Body of pancreas (tissue), 4 donors: ENCODE data around the gene OR52E1. TPM values are rescaled to one million over a fixed set of nuclear protein-coding genes. Genes with fewer than 3 reads are reported as not detected.

Experiments used
- ATAC-seq: fragments of 150-250 bp; one replicate; pipeline ENCODE4 v1.9.1; 2016
- DNase-seq, 4 donors: peaks; one replicate each; pipeline ENCODE4 v3.0.0-alpha.2; 2019
- H3K27ac ChIP-seq, 4 donors: fragments of 200-600 bp; sonication (generic); 1 replicate in 3 of 4; 2 replicates in 1 of 4; pipeline versions ENCODE4 v1.5.1 to v1.6.1; 2016 to 2019; ENCODE audit warnings: mild to moderate bottlenecking in 1 of 4, mixed read lengths in 1 of 4, moderate library complexity in 1 of 4
- H3K27me3 ChIP-seq, 2 donors: fragments of 200-600 bp; sonication (generic); one replicate each; pipeline ENCODE4 v1.6.0; 2016; ENCODE audit warnings: mild to moderate bottlenecking in 1 of 2
- H3K36me3 ChIP-seq, 2 donors: fragments of 200-600 bp; sonication (generic); replicated peaks in 1 of 2; 2 replicates each; pipeline ENCODE4 v1.5.1; 2016; ENCODE audit warnings: low read depth in 2 of 2; ENCODE audit not compliant: insufficient read depth in 1 of 2
- H3K4me1 ChIP-seq: fragments of 200-600 bp; sonication (generic); one replicate; pipeline ENCODE4 v1.6.0; 2016
- H3K4me3 ChIP-seq, 2 donors: fragments of 200-600 bp; sonication (generic); 1 replicate in 1 of 2; 2 replicates in 1 of 2; pipeline ENCODE4 v1.5.1; 2016 to 2019
- H3K9me3 ChIP-seq, 3 donors: fragments of 200-600 bp; sonication (generic); 1 replicate in 2 of 3; 2 replicates in 1 of 3; pipeline ENCODE4 v1.5.1; 2016
- POLR2A ChIP-seq, 3 donors: fragments of 450-650 bp; IDR thresholded peaks; one replicate each; pipeline ENCODE4 v1.6.1; 2016; ENCODE audit warnings: antibody characterized with exemption in 3 of 3, mild to moderate bottlenecking in 2 of 3
- WGBS, 2 donors: methylation state at CpG; one replicate each; pipeline ENCODE4 v1.1.5; 2017; 5-methylcytosine and 5-hydroxymethylcytosine counted together
- intact Hi-C: fragments of 100-400 bp; cut with DNase I; formaldehyde crosslinking; loops from one replicate; pipeline ENCODE4 v1.15.1; 2023
- total RNA-seq, 2 donors: library from RNA; depleted of rRNA; stranded (reverse); fragments of >200 nt; gene quantifications; one replicate each; pipeline ENCODE4 v1.1.0, GENCODE V29; 2016
- TF ChIP-seq, protein P1 (sequence below), 7 experiments: fragments of 450-650 bp in 4 of 7; fragments of 200-600 bp in 3 of 7; sonication (generic) in 3 of 7; IDR thresholded peaks; one replicate each; pipeline ENCODE4 v1.5.1; 2016 to 2019; ENCODE audit warnings: antibody characterized with exemption in 7 of 7

Gene OR52E1
- total RNA-seq, 2 donors from 2014 or later, result not detected

DNA sequence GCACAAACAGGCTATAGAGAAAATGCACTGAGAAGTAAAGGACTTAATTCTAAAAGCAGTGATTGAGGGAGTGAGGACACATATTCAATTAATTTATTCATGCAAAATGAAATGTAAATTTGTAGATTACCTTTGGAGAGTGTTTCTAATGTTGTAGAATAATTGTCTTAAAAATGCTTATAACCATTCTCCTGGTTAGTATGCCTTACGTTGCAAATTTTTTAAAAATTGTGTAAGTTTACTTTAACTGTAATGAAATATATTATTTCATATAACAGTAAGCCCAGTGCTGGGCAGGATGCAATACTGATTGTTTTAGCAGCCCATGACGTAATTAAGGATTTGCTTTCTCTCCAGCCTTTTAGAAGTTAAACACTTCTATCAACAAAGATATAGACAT, 26.6 kb downstream of the OR52E1 start:
- H3K27ac ChIP-seq, result no peak overlapping the region
- no peaks in the 10 kb centered on the region for H3K9me3 ChIP-seq
- no peaks in the 10 kb centered on the region for H3K36me3 ChIP-seq
- no peak for ATAC-seq
- H3K4me3 ChIP-seq, result no peak overlapping the region
- DNase-seq, result no peak
- no peak for TF ChIP-seq POLR2A (IDR thresholded peaks at IDR 0.05)
- TF ChIP-seq, protein P1, sequence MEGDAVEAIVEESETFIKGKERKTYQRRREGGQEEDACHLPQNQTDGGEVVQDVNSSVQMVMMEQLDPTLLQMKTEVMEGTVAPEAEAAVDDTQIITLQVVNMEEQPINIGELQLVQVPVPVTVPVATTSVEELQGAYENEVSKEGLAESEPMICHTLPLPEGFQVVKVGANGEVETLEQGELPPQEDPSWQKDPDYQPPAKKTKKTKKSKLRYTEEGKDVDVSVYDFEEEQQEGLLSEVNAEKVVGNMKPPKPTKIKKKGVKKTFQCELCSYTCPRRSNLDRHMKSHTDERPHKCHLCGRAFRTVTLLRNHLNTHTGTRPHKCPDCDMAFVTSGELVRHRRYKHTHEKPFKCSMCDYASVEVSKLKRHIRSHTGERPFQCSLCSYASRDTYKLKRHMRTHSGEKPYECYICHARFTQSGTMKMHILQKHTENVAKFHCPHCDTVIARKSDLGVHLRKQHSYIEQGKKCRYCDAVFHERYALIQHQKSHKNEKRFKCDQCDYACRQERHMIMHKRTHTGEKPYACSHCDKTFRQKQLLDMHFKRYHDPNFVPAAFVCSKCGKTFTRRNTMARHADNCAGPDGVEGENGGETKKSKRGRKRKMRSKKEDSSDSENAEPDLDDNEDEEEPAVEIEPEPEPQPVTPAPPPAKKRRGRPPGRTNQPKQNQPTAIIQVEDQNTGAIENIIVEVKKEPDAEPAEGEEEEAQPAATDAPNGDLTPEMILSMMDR (IDR thresholded peaks at IDR 0.05), result no peak
- intact Hi-C loops, result no loop called here
- WGBS, 2 donors, result 59 to 66% methylated on average over 2 of the region's 2 CpGs
- H3K4me1 ChIP-seq, result no peaks in the 10 kb centered on the region
- no peaks in the 10 kb centered on the region for H3K27me3 ChIP-seq

DNA sequence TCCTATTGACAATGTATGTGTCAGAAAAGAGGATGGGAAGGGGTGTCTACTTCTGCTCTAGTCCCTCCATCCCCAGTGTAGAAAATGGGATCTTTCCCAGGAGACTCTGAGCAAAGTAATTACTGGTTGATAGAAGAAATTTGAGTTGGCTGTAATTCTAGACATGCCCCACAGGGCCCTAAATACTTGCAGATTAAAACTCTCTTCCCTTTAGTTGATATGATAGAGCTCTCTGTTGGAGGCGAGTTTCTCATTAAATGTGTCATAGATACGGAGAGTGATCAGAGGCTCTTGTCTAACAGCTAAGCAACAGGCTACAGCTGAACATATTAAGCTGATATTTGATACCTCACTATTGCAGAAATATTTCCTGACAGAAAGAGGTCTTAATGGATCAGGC, 32.9 kb downstream of the OR52E1 start:
- Histone ChIP-seq H3K27ac (no peak overlapping the region), H3K9me3 (no peaks in the 10 kb centered on the region), H3K4me3 (no peak overlapping the region), H3K36me3 (no peaks in the 10 kb centered on the region), H3K27me3 (no peaks in the 10 kb centered on the region), H3K4me1 (no peaks in the 10 kb centered on the region)
- 50 to 51% methylated on average over 2 of the region's 2 CpGs for WGBS, 2 donors
- intact Hi-C loops, result no loop called here
- TF ChIP-seq POLR2A (IDR thresholded peaks at IDR 0.05), result no peak
- TF ChIP-seq, protein P1 (IDR thresholded peaks at IDR 0.05), result no peak
- DNase-seq (no peak), ATAC-seq (no peak)

DNA sequence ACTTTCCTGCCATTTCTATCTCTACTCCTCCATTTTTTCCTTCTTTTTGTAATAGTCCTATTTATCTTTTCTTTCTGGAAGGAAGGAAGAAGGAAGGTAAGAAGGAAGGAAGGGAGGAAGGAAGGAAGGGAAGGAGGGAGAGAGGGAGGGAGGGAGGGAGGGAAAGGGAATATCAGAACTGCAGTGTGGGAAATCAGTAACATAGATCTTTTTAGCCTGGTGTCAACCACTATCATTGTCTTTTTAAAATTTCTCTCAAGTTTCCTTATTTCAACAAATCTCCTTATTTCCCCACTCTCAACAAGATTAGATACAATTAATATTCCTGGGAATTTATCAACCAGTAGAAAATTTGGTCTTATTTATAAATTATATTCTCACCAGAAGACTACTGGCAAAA, 33.7 kb downstream of the OR52E1 start:
- Histone ChIP-seq H3K4me1 (no peaks in the 10 kb centered on the region), H3K27ac (no peak overlapping the region), H3K4me3 (no peak overlapping the region), H3K9me3 (no peaks in the 10 kb centered on the region), H3K27me3 (no peaks in the 10 kb centered on the region), H3K36me3 (no peaks in the 10 kb centered on the region)
- no peak for TF ChIP-seq POLR2A (IDR thresholded peaks at IDR 0.05)
- TF ChIP-seq, protein P1 (IDR thresholded peaks at IDR 0.05), result no peak
- intact Hi-C loops, result no loop called here
- DNase-seq (no peak), ATAC-seq (no peak)

DNA sequence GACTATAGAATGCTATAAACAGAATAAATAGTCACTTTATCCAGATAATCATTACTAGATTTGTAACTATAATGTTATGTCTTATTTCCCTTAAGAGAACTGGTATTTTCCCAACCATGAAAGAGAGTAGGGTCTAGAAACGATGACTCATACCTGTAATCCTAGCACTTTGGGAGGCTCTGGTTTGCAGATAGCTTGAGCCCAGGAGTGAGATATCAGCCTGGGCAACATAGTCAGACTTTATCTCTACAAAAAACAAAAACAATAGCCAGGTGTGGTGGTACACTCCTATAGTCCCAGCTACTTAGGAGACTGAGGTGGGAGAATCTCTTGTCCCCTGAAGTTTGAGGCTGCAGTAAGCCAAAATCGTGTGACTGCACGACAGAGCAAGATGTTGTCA, 37.9 kb downstream of the OR52E1 start:
- intact Hi-C loops, result no loop called here
- no peak for TF ChIP-seq POLR2A (IDR thresholded peaks at IDR 0.05)
- TF ChIP-seq, protein P1 (IDR thresholded peaks at IDR 0.05), result no peak
- 57% methylated on average over 3 of the region's 3 CpGs for WGBS, 2 donors
- H3K4me1 ChIP-seq, result no peaks in the 10 kb centered on the region
- no peak overlapping the region for H3K27ac ChIP-seq
- no peak overlapping the region for H3K4me3 ChIP-seq
- H3K36me3 ChIP-seq, result no peaks in the 10 kb centered on the region
- DNase-seq (no peak), ATAC-seq (no peak)
- H3K9me3 ChIP-seq, result no peaks in the 10 kb centered on the region
- no peaks in the 10 kb centered on the region for H3K27me3 ChIP-seq

DNA sequence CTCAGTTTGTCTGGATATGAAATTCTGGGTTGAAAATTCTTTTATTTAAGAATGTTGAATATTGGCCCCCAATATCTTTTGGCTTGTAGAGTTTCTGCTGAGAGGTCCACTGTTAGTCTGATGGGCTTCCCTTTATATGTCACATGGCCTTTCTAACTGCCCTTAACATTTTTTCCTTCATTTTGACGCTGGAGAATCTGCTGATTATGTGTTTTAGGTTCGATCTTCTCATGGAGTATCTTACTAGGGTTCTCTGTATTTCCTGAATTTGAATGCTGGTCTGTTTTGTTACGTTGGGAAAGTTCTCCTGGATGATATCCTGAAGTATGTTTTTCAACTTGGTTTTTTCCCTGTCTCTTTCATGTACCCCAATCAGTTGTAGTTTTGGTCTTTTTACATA, 46.0 kb downstream of the OR52E1 start:
- TF ChIP-seq, protein P1 (IDR thresholded peaks at IDR 0.05), result no peak
- no peak for TF ChIP-seq POLR2A (IDR thresholded peaks at IDR 0.05)
- Histone ChIP-seq H3K4me1 (no peaks in the 10 kb centered on the region), H3K4me3 (no peak overlapping the region), H3K27ac (no peak overlapping the region), H3K27me3 (no peaks in the 10 kb centered on the region), H3K9me3 (no peaks in the 10 kb centered on the region), H3K36me3 (no peaks in the 10 kb centered on the region)
- WGBS, 2 donors, result 58 to 60% methylated on average over 3 of the region's 3 CpGs
- ATAC-seq (no peak), DNase-seq (no peak)
- intact Hi-C loops, result no loop called here
